ENCODE results near the gene SH3RF2.

SH3RF2 gene

DNA sequence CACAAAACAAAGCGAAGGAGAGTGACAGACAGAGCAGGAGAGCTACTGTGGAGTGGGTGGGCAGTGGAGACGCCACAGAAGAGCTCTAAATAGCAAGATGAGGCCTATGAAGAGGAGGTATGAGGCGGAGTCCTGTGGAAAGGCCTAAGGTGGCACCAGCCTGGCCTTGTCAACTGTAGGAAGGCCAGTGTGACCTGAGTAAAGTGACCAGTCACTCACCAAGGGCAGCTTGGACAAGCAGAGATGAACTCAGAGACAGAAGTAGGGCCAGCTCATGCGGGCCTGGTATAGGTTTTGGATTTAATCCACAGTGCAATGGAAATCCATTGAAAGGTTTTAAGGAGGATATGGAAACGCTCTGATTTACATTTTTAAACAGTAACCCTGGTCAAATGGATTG lies 23.8 kb upstream of the SH3RF2 start:
- H3K4me3 Mint-ChIP-seq = no peak overlapping the region
- no peaks in the 10 kb centered on the region for H3K36me3 Mint-ChIP-seq
- H3K9me3 Mint-ChIP-seq (ENCODE audit: low read depth) = no peaks in the 10 kb centered on the region
- H3K4me1 Mint-ChIP-seq (ENCODE audit: low read depth) = peaks cover 4% of the 10 kb centered on the region
- H3K27me3 Mint-ChIP-seq = no peaks in the 10 kb centered on the region
- H3K27ac Mint-ChIP-seq = no peak overlapping the region

DNA sequence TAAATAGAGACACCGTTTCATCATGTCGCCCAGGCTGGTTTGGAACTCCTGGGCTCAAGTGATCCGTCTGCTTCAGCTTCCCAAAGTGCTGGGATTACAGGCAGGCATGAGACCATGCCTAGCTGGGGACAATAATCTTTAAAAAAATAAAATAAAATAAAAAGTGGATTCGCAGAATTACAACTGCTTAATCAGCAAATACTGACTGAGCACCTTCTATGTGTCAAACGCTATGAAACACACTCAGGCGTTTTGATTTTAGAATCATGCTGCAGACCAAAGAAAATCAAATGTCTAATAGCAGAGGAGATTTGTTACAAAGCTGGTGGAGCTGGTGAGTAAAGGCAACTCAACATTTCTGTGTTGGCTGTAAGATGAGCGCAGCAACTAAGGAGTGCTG lies 22.7 kb upstream of the SH3RF2 start:
- Mint-ChIP-seq H3K27me3 (no peaks in the 10 kb centered on the region), H3K9me3 (ENCODE audit: low read depth) (no peaks in the 10 kb centered on the region), H3K4me3 (no peak overlapping the region), H3K36me3 (no peaks in the 10 kb centered on the region), H3K27ac (no peak overlapping the region), H3K4me1 (ENCODE audit: low read depth) (peaks cover 4% of the 10 kb centered on the region)

DNA sequence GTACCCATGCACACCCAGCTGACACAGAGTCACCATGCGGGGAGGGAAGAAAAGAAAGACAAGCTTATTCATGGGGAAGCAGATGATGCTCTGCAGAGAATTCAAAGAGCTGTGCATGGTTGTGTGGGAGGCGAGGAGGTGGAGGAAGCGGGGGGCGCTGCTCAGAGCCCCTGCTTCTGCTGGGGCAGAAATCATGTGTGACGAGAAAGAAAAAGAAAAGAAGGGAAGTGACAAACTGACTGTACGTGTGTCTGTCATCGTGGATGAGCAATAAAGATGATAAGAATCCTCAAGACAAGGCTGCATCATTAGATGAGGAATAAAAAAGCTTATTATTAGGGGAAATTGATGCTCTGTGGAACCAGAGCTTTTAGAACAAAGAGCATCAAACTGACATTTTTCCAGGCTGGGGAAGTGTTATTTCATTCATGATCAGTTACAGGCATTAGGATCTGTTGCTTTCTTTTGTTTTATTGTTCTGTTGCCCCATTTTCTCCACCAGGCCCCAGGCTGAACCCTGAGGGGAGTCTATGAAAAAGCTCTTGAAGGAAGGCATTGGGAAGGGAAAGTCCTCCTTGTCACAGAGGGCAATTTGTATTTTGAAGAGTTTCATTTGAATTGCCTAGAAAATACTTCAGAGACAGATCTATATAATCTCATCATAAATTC lies 20.3 kb upstream of the SH3RF2 start:
- H3K9me3 Mint-ChIP-seq (ENCODE audit: low read depth) = no peaks in the 10 kb centered on the region
- H3K36me3 Mint-ChIP-seq = no peaks in the 10 kb centered on the region
- no peak overlapping the region for H3K4me3 Mint-ChIP-seq
- H3K4me1 Mint-ChIP-seq (ENCODE audit: low read depth) = peaks cover 4% of the 10 kb centered on the region
- no peak overlapping the region for H3K27ac Mint-ChIP-seq
- H3K27me3 Mint-ChIP-seq = no peaks in the 10 kb centered on the region

DNA sequence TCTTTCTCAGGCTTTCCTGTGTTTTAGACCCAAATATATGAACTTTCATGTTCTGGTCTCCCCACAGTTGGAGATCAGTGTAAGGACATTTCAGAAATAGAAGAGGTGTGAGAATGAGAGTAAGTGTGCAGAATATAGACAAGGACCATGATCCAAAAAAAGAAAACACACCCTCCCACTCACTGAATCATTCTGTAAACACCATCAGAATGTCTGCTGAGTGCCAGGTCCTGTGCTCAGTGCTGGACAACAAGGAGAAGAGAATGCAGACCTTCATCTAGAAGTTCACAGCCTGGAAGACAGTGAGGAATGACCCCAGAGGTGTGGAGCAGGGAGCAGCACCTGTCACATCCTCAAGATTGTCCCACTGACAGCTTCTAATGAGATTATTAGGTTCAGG lies 19.1 kb upstream of the SH3RF2 start:
- no peaks in the 10 kb centered on the region for H3K36me3 Mint-ChIP-seq
- no peak overlapping the region for H3K4me3 Mint-ChIP-seq
- H3K27me3 Mint-ChIP-seq = no peaks in the 10 kb centered on the region
- peaks cover 4% of the 10 kb centered on the region for H3K4me1 Mint-ChIP-seq (ENCODE audit: low read depth)
- no peak overlapping the region for H3K27ac Mint-ChIP-seq
- no peaks in the 10 kb centered on the region for H3K9me3 Mint-ChIP-seq (ENCODE audit: low read depth)

DNA sequence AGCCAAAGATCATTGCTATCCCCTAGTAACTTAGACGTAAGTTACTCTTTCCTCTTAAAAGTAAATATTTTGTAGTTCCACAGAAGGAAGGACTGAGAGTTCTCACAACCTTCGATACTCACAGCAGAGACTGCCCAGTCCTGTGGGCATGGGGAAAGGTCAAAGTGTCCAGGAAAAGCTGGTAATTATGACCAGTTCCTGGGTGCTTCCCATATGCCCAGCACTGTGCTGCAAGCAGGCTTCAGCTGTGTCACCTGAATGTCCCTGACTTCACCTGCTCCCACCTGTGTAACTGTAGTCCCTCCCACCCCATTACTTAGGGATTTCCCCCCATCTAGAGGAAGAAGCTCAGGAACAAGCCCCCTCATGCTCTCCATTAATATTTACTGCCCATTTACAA lies 18.0 kb upstream of the SH3RF2 start:
- no peaks in the 10 kb centered on the region for H3K36me3 Mint-ChIP-seq
- no peak overlapping the region for H3K4me3 Mint-ChIP-seq
- no peaks in the 10 kb centered on the region for H3K9me3 Mint-ChIP-seq (ENCODE audit: low read depth)
- H3K4me1 Mint-ChIP-seq (ENCODE audit: low read depth) = peaks cover 4% of the 10 kb centered on the region
- no peak overlapping the region for H3K27ac Mint-ChIP-seq
- H3K27me3 Mint-ChIP-seq = no peaks in the 10 kb centered on the region

DNA sequence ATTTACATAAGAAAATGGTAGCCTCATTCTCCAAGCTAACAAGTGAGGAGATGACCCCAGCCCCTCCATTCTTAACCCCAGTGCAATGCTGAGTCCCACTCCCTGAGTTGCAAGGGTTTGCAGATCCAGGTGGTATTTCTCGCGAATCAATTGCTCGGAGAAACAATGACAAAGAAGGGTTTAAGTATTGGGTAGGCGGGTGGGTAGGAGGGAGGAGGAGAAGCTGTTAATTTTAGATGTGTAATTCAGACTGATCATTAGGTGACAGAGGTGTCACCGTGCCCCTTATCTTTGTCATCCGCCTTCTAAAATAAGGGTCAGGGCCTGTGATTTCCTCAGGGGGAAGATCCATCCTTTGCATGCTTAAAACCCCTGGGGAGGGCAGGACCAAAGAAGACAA lies 17.0 kb upstream of the SH3RF2 start:
- Mint-ChIP-seq H3K4me1 (ENCODE audit: low read depth) (peaks cover 4% of the 10 kb centered on the region), H3K9me3 (ENCODE audit: low read depth) (no peaks in the 10 kb centered on the region), H3K4me3 (no peak overlapping the region), H3K27ac (no peak overlapping the region), H3K36me3 (no peaks in the 10 kb centered on the region), H3K27me3 (peaks cover 2% of the 10 kb centered on the region)

DNA sequence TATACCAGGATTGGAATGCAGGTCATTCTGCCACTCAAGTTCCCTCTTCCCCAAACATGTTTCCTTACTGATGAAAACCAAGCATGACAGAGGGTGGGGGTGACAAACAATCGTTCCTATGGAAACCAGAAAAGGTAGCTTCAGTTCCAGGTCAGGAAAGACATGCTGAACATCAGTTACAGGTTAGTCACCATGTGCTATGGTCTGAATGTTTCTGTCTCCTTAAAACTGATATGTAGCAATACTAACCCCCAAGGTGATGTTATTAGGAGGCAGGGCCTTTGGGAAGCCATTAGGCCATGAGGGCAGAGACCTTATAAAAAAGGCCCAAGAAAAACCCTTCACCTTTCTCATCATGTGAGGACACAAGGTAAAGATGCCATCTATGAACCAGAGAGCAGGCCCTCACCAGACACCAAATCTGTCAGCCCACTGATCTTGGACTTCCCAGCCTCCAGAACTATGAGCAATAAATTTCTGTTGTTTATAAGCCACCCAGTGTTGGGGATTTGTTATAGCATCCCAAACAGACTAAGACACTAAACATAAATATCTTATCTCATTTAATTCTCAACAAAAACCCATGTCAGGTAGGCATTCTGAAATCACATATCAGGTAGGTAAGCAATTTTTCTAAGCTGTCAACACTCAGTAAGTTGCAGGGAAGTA lies 15.7 kb upstream of the SH3RF2 start:
- Mint-ChIP-seq H3K4me1 (ENCODE audit: low read depth) (peaks cover 4% of the 10 kb centered on the region), H3K27me3 (peaks cover 2% of the 10 kb centered on the region), H3K9me3 (ENCODE audit: low read depth) (no peaks in the 10 kb centered on the region), H3K27ac (no peak overlapping the region), H3K36me3 (no peaks in the 10 kb centered on the region), H3K4me3 (no peak overlapping the region)

DNA sequence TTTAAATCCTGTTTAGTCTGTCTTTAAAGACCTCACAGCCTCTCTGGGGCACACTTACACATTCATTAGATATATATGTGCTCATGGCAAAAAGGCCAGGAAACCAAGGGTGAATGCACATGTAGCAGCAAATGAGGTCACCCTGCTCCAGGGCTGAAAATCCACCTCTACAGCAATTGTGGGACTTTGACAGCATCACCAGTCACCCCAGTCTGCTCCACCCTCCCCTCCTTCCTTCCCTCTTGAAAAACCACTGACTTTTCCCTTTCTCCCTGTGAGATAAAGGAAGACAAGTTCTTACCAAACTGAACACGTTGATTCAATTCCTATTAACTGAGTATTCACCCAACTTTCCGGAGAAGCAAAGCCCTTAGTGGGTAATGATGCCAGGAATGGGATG lies 15.2 kb upstream of the SH3RF2 start:
- Mint-ChIP-seq H3K27me3 (peaks cover 2% of the 10 kb centered on the region), H3K4me1 (ENCODE audit: low read depth) (peaks cover 1% of the 10 kb centered on the region), H3K27ac (no peak overlapping the region), H3K4me3 (no peak overlapping the region), H3K9me3 (ENCODE audit: low read depth) (no peaks in the 10 kb centered on the region), H3K36me3 (no peaks in the 10 kb centered on the region)

DNA sequence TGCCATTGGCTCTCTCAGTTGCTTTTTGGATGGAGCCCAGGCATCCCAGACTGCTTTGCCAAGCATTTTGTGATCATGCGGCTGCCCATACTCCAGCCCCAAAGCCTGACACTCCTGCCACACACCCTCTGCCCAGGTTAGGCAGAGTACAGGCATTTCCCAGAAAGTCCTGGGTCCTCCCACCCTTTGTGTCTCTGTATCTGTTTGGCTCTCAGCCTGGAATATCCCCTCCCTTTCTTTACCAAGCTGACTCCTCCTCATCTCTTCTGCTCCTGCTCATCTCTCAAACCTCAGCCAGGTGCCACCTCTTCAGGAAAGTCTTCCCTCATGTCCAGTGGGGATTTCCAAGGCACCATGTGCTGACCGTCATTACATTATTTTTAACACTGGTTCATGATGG lies 14.3 kb upstream of the SH3RF2 start:
- no peaks in the 10 kb centered on the region for H3K9me3 Mint-ChIP-seq (ENCODE audit: low read depth)
- no peak overlapping the region for H3K4me3 Mint-ChIP-seq
- no peaks in the 10 kb centered on the region for H3K36me3 Mint-ChIP-seq
- H3K4me1 Mint-ChIP-seq (ENCODE audit: low read depth) = no peaks in the 10 kb centered on the region
- H3K27ac Mint-ChIP-seq = no peak overlapping the region
- H3K27me3 Mint-ChIP-seq = peaks cover 2% of the 10 kb centered on the region

DNA sequence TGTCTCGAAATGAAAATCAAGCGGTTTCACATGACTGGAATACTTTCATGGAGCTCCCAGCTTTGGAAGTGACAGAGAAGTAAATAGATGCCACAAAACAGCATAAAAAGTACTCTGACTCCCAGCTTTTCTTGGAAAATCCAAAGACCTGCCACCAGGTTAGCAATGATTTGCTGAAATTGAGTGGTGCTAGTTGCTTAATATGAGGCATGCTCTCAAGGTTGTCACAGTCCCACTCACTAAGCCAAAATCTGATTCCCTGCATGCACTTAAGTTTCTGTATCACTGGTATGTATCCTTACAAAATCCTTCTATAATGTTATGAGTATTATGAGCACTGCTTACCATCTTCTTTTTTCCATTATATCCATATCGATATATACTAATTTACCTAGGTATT lies 13.0 kb upstream of the SH3RF2 start:
- Mint-ChIP-seq H3K9me3 (ENCODE audit: low read depth) (no peaks in the 10 kb centered on the region), H3K36me3 (no peaks in the 10 kb centered on the region), H3K4me3 (no peak overlapping the region), H3K27ac (no peak overlapping the region), H3K27me3 (peaks cover 2% of the 10 kb centered on the region), H3K4me1 (ENCODE audit: low read depth) (no peaks in the 10 kb centered on the region)

DNA sequence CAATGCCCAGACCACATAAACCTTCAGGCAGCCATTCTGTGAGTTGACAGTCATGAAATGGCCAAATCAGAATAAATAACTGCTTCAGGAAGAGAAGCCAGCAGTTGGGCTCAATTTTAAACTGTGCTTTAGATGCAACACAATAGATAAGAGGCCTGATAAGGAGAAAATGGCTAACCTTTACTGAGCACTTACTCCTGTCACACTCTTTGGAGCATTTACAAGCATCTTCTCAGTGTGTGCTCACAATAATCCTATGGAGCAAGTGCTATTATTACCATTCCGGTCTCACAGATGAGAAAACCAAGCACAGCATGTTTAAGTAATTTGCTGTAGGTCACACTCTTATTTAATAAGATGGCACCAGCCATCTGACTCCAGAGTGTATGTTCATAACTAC lies 11.5 kb upstream of the SH3RF2 start:
- no peaks in the 10 kb centered on the region for H3K4me1 Mint-ChIP-seq (ENCODE audit: low read depth)
- H3K36me3 Mint-ChIP-seq = no peaks in the 10 kb centered on the region
- peaks cover 2% of the 10 kb centered on the region for H3K27me3 Mint-ChIP-seq
- no peaks in the 10 kb centered on the region for H3K9me3 Mint-ChIP-seq (ENCODE audit: low read depth)
- H3K4me3 Mint-ChIP-seq = no peak overlapping the region
- no peak overlapping the region for H3K27ac Mint-ChIP-seq

DNA sequence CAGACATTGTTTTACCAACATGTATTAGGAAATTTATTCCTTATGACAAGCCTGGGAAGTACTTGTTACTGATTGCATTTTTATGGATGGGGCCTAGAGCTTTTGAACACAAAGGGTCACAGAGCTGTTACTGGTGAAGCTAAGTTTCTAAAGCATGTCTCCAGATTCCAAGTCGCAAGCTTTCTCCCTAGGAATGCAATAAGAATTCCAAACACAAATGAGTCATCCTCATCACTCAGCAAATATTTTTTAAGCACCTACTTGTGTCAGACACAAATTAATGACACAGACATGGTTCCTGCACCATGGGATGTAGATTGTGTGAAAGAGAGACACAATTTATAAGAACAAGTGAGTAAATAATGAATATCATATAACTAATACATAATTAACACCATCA lies 11.0 kb upstream of the SH3RF2 start:
- Mint-ChIP-seq H3K4me3 (no peak overlapping the region), H3K36me3 (no peaks in the 10 kb centered on the region), H3K27me3 (peaks cover 2% of the 10 kb centered on the region), H3K27ac (no peak overlapping the region), H3K9me3 (ENCODE audit: low read depth) (no peaks in the 10 kb centered on the region), H3K4me1 (ENCODE audit: low read depth) (no peaks in the 10 kb centered on the region)

DNA sequence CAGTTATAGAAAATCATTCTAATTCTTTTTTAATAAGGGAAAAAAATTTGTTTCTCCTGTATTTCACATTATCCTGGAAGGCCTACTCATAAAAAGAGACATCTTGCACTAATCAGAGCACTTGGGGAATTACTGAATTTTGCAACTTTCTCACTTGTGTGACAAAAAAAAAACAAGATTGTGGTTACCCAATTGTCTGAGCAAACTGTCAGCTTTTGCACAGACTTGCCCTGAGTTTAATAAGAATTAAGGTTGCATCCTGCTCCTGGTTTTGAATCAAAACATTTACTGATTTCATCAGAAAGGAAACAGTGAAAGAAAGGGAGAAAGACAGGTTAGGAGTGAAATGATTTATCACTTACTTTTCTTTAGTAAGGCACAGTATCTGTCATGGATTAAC lies 10.6 kb upstream of the SH3RF2 start:
- H3K4me1 Mint-ChIP-seq (ENCODE audit: low read depth) = no peaks in the 10 kb centered on the region
- no peaks in the 10 kb centered on the region for H3K36me3 Mint-ChIP-seq
- H3K27ac Mint-ChIP-seq = no peak overlapping the region
- no peaks in the 10 kb centered on the region for H3K9me3 Mint-ChIP-seq (ENCODE audit: low read depth)
- H3K4me3 Mint-ChIP-seq = no peak overlapping the region
- H3K27me3 Mint-ChIP-seq = peaks cover 4% of the 10 kb centered on the region

DNA sequence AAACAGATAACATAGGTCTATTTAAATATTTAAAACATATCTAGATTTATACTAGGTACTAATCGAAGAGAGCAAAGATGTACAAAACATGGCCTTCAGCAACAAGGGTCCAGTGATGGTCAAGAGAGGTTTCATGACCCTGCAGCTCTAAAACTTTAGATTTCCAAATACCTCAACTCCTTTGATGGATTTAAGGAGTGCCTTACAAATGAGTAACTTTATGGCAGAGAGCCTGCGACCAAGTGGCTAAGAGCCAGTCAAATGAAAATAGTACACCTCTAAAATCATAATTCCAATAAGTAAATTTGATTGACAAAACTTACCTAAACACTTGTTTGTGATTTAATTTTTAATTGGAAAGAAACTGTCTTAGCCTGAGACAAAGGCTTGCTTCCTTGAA lies 4.7 kb upstream of the SH3RF2 start:
- Mint-ChIP-seq H3K36me3 (no peaks in the 10 kb centered on the region), H3K4me3 (no peak overlapping the region), H3K9me3 (ENCODE audit: low read depth) (no peaks in the 10 kb centered on the region), H3K27ac (no peak overlapping the region), H3K4me1 (ENCODE audit: low read depth) (peaks cover 7% of the 10 kb centered on the region), H3K27me3 (peaks cover 16% of the 10 kb centered on the region)

DNA sequence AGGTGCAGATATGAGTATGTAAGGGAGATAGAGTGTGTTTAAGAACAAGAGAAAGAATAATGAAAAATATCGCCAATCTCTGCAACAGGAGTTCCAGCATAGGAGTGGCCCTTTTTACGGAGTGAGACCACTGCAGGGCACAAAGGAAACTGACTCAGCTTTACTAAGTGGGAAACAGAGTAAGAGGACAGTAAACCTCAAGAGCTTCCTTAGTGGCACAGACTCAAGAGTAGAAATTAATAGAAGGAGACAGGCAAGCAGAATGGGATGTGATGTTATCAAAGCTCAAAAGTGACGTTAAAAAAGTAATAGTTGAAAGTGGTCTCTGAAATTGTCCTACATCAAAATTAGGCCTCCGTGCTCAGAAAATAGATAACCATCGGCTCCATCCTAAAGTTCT lies 2.1 kb upstream of the SH3RF2 start:
- peaks cover 13% of the 10 kb centered on the region for H3K4me1 Mint-ChIP-seq (ENCODE audit: low read depth)
- H3K36me3 Mint-ChIP-seq = no peaks in the 10 kb centered on the region
- H3K27me3 Mint-ChIP-seq = peaks cover 17% of the 10 kb centered on the region
- H3K4me3 Mint-ChIP-seq = no peak overlapping the region
- H3K9me3 Mint-ChIP-seq (ENCODE audit: low read depth) = no peaks in the 10 kb centered on the region
- H3K27ac Mint-ChIP-seq = no peak overlapping the region
